Measurements from ENCODE around the gene USP30.

- TF ChIP-seq POLR2A (IDR thresholded peaks at IDR 0.05), result no peak
- TF ChIP-seq CTCF (IDR thresholded peaks at IDR 0.05), result no peak
Observed at GRCh38 chr12:109120095-109120494, 67.7 kb downstream of the USP30 start.

All from body of pancreas (tissue), 4 donors.